ENCODE results near the gene DDX43. TPM values are rescaled to one million over a fixed set of nuclear protein-coding genes. Genes with fewer than 3 reads are reported as not detected.

Gene DDX43
- total and polyA plus RNA-seq, 2 donors (not counting 1 experiment from before 2014, with no cell fraction given), result 1.8 to 2.1 TPM

DNA sequence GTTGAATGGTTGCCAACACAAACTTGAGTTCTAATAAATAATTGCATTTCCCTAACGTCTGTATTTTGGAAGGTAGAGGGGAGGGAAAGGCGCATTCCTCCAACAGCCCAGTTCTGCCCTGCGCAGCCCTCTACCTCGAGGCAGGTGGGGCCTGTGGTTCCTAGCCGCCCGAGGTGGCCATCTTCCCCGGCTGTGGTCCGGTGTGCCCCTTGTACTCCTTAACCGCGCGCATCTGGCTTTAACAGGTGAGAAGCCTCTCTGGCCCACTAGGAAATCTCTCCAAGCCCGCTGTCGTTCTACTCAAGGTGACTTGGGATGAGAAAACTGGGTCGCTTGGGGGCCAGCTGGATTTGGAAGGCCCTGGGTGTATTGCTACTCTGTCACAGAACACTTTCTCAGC, 30.5 kb upstream of the DDX43 start:
- Histone ChIP-seq H3K9me3 (ENCODE audit: control extremely low read depth in 1 of 3, control insufficient read depth in 2 of 3, insufficient read depth in 1 of 3, low read length in 2 of 3) (no peaks in the 10 kb centered on the region), H2AFZ (ENCODE audit: insufficient read depth, low read depth, low read length, poor library complexity, severe bottlenecking) (no peak overlapping the region), H3K36me3 (replicated peaks in 1 of 2; ENCODE audit: control extremely low read depth in 1 of 2, control insufficient read depth in 1 of 2, extremely low read depth in 1 of 2, insufficient read depth in 2 of 2, low read length in 1 of 2) (no peaks in the 10 kb centered on the region), H4K20me1 (ENCODE audit: control insufficient read depth, insufficient read depth, low read length, poor library complexity, severe bottlenecking) (no peaks in the 10 kb centered on the region), H3K4me2 (replicated peaks; ENCODE audit: low read depth, low read length, poor library complexity, severe bottlenecking) (no peak overlapping the region), H3K4me3 (ENCODE audit: control extremely low read depth in 1 of 5, extremely low read depth in 1 of 5, insufficient read depth in 1 of 5, low read depth in 2 of 5, low read length in 4 of 5) (no peak overlapping the region), H3K27ac (ENCODE audit: low read length in 2 of 2) (no peak overlapping the region), H3K79me2 (ENCODE audit: control insufficient read depth, insufficient read depth, low read length) (no peaks in the 10 kb centered on the region), H3K4me1 (ENCODE audit: control insufficient read depth in 2 of 2, insufficient read depth in 2 of 2, low read length in 2 of 2) (no peaks in the 10 kb centered on the region), H3K27me3 (replicated peaks in 1 of 4; ENCODE audit: control extremely low read depth in 1 of 4, control insufficient read depth in 3 of 4, insufficient read depth in 4 of 4, low read length in 3 of 4) (no peaks in the 10 kb centered on the region), H3K9ac (ENCODE audit: low read length) (no peak overlapping the region)
- no peak for ATAC-seq (ENCODE audit: low read depth)
- intact Hi-C loops (cut with micrococcal nuclease), result no loop called here
- Mint-ChIP-seq H3K27me3 (peaks cover 7% of the 10 kb centered on the region), H3K4me1 (no peaks in the 10 kb centered on the region), H3K4me3 (no peak overlapping the region), H3K9me3 (ENCODE audit: insufficient read depth) (no peaks in the 10 kb centered on the region), H3K27ac (no peak overlapping the region)
- ChIA-PET CTCF (no interaction called here), POLR2A (no interaction called here)
- 96% methylated on average over 12 of the region's 14 CpGs for WGBS (ENCODE audit: insufficient coverage)
- no peak for DNase-seq
- TF ChIP-seq EZH2 (IDR thresholded peaks at IDR 0.05; ENCODE audit: borderline replicate concordance, insufficient read depth, low read depth, low read length, poor library complexity, severe bottlenecking), result no peak
- TF ChIP-seq, protein P1, sequence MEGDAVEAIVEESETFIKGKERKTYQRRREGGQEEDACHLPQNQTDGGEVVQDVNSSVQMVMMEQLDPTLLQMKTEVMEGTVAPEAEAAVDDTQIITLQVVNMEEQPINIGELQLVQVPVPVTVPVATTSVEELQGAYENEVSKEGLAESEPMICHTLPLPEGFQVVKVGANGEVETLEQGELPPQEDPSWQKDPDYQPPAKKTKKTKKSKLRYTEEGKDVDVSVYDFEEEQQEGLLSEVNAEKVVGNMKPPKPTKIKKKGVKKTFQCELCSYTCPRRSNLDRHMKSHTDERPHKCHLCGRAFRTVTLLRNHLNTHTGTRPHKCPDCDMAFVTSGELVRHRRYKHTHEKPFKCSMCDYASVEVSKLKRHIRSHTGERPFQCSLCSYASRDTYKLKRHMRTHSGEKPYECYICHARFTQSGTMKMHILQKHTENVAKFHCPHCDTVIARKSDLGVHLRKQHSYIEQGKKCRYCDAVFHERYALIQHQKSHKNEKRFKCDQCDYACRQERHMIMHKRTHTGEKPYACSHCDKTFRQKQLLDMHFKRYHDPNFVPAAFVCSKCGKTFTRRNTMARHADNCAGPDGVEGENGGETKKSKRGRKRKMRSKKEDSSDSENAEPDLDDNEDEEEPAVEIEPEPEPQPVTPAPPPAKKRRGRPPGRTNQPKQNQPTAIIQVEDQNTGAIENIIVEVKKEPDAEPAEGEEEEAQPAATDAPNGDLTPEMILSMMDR (IDR thresholded peaks at IDR 0.05), result no peak

DNA sequence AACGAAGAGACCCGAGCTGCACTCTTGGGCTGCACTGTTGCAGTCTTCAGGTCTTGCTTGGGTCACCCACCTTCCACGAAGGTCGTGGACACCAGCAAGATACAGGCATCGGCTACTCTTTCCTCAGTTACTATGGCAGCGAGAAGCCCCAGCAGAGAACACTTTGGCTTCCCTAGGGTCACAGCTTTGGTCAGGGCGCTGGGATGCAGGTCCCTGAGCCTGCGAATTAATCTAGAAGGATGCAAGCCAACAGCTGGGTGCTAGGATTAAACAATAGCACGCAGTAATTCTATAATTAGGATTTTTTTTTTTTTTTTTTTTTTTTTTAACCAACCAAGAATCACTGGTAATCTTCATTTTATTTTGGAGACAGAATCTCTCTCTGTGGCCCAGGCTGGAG, 30.1 kb upstream of the DDX43 start:
- peaks cover 0 to under 1% (median 0%) of the 10 kb centered on the region in 3 donors for H3K9me3 ChIP-seq (ENCODE audit: control extremely low read depth in 1 of 3, control insufficient read depth in 2 of 3, insufficient read depth in 1 of 3, low read length in 2 of 3)
- ATAC-seq (ENCODE audit: low read depth), result no peak
- no peaks in the 10 kb centered on the region for H3K27me3 ChIP-seq (replicated peaks in 1 of 4; ENCODE audit: control extremely low read depth in 1 of 4, control insufficient read depth in 3 of 4, insufficient read depth in 4 of 4, low read length in 3 of 4)
- H3K4me2 ChIP-seq (replicated peaks; ENCODE audit: low read depth, low read length, poor library complexity, severe bottlenecking), result no peak overlapping the region
- Mint-ChIP-seq H3K27ac (no peak overlapping the region), H3K4me1 (no peaks in the 10 kb centered on the region), H3K4me3 (no peak overlapping the region), H3K27me3 (peaks cover 7% of the 10 kb centered on the region), H3K9me3 (ENCODE audit: insufficient read depth) (no peaks in the 10 kb centered on the region)
- no peak overlapping the region for H3K9ac ChIP-seq (ENCODE audit: low read length)
- no peaks in the 10 kb centered on the region for H3K79me2 ChIP-seq (ENCODE audit: control insufficient read depth, insufficient read depth, low read length)
- H3K4me3 ChIP-seq (ENCODE audit: control extremely low read depth in 1 of 5, extremely low read depth in 1 of 5, insufficient read depth in 1 of 5, low read depth in 2 of 5, low read length in 4 of 5), result no peak overlapping the region
- ChIA-PET POLR2A (no interaction called here), CTCF (interaction anchor here (1.4 kb wide), 1 partner anchor 36 kb away, joined by 3 read pairs; no protein-coding TSS in a partner anchor)
- no peak for TF ChIP-seq EZH2 (IDR thresholded peaks at IDR 0.05; ENCODE audit: borderline replicate concordance, insufficient read depth, low read depth, low read length, poor library complexity, severe bottlenecking)
- TF ChIP-seq, protein P1 (IDR thresholded peaks at IDR 0.05), result no peak
- H4K20me1 ChIP-seq (ENCODE audit: control insufficient read depth, insufficient read depth, low read length, poor library complexity, severe bottlenecking), result no peaks in the 10 kb centered on the region
- intact Hi-C loops (cut with micrococcal nuclease), result no loop called here
- H3K4me1 ChIP-seq (ENCODE audit: control insufficient read depth in 2 of 2, insufficient read depth in 2 of 2, low read length in 2 of 2), result no peaks in the 10 kb centered on the region
- H3K36me3 ChIP-seq (replicated peaks in 1 of 2; ENCODE audit: control extremely low read depth in 1 of 2, control insufficient read depth in 1 of 2, extremely low read depth in 1 of 2, insufficient read depth in 2 of 2, low read length in 1 of 2), result no peaks in the 10 kb centered on the region
- WGBS (ENCODE audit: insufficient coverage), result 98% methylated on average over 6 of the region's 9 CpGs
- no peak for DNase-seq
- no peak overlapping the region for H3K27ac ChIP-seq (ENCODE audit: low read length in 2 of 2)
- no peak overlapping the region for H2AFZ ChIP-seq (ENCODE audit: insufficient read depth, low read depth, low read length, poor library complexity, severe bottlenecking)

All from B cell (primary cell).